Measurements from ENCODE around the gene TTC9C.
"Not testable (repeated sequence)": the region's sequence is repeated elsewhere in the genome, so short reads cannot be mapped to it uniquely, and the experiment has no call there.

Gene TTC9C

DNA sequence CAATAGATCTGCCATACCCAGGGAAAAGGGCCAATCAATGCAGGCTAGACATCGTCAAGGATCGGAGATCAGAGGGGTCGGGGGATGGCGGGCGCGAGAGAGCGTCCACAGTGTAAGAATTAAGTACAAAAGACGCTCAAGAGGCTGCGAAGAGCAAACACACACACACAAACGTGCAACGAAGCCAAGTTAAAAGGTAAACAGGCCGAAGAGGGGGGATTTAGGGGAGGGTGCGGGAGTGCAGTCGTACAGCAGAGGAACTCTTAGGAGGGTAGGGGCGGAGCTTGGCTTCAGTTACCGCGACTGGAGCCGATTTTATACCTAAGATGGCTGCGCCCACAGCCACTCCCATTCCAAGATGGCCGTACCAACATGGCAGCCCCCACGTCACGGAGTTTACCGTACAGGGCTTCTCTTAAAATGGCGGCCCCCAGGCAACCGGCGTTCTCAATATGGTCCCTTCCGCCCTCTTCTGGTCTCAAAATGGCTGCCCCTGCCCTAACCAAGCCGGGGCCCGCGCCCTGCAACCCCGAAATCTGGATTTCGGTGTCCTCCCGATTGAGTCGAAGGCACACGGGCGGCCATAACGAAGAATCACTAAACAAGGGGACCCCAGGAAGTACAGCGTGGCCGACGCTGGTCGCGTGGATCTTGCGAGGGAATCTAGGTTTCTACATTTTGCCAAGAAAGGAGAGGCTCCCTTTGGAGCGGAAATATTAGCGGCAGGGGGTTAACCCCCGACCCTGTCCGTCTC lies 18.9 kb upstream of the TTC9C start:
- DNase-seq (ENCODE audit: low read depth in 2 of 2) = peak; percentile 94

DNA sequence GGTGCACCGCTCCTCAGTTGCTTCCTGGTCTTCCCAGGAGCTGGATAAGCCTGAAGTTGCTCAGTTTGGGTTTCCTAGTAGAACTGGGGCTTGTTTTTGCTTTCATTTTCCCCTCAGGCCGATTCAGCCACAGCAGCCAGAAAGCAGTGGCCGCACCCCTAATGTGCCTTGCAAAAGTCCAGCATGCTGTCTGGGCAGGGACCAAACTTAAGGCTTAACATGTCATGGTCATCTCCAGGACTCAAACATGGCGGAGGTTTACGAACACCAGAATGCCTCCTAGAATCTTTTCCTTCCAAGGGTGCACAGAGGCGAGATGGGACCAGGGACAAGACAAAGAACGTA lies 18.3 kb upstream of the TTC9C start:
- no peak for DNase-seq (ENCODE audit: low read depth in 2 of 2)

DNA sequence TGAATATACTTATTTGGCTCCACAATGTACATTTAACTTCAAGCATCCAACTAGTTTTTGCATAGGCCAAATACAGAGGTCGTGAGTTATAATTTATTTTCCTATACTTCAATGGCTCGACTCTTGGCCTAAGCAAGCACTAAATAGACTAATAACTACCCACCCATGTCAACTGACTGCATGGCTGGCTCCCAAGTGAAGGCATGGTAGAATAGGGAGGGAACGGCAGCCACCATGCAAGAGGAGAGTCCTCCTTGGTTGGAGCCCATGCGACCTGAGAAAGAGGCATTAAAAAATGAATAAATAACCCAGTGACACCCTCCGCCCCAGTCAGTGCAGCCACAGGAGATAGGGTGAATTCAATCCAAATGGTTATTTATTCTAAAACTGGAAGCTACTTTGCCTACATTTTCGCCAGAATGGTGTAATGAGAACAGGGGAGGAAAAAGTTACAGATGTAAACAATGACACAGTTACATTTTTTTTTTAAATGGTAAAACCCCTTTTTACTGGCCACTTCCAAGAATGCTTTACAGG lies 15.9 kb upstream of the TTC9C start:
- DNase-seq (ENCODE audit: low read depth in 2 of 2) = no peak

DNA sequence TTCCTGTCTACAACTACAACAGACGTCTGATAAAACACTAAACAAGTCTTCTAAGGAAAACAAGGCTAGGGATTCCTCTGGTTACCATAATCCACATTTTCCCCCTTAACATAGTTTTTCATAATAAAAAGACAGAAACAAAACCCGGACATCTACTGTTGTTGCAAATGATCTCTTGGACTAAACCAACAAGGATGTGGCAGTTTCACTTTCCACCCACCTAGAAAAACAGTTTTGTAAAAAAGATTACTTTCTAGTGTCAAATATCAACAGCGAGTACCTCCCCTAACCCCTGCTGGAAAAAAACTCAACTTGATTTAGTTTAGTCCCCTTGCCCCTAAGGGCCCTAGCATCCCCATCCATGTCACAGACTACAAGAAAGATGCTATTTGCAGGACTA lies 15.4 kb upstream of the TTC9C start:
- no peak for DNase-seq (ENCODE audit: low read depth in 2 of 2)

DNA sequence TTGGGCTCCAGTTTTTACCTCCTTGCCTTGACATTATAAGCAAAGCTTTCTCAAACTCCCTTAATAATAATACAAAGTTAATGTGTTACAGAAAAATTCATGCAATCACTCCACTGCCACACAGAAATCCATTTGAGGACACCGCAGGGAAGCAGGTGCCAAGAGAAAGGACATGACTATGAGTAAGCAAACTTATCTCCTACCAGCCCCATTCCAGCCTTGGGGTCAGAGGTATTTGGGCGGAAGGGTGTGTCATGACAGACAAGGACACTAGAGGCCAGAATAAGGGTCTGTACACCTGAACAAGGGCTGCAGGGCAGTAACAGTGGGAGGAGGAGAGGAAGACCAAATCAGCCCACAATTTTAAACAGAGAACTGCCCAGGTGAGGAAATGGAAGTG lies 14.9 kb upstream of the TTC9C start:
- no peak for DNase-seq (ENCODE audit: low read depth in 2 of 2)

DNA sequence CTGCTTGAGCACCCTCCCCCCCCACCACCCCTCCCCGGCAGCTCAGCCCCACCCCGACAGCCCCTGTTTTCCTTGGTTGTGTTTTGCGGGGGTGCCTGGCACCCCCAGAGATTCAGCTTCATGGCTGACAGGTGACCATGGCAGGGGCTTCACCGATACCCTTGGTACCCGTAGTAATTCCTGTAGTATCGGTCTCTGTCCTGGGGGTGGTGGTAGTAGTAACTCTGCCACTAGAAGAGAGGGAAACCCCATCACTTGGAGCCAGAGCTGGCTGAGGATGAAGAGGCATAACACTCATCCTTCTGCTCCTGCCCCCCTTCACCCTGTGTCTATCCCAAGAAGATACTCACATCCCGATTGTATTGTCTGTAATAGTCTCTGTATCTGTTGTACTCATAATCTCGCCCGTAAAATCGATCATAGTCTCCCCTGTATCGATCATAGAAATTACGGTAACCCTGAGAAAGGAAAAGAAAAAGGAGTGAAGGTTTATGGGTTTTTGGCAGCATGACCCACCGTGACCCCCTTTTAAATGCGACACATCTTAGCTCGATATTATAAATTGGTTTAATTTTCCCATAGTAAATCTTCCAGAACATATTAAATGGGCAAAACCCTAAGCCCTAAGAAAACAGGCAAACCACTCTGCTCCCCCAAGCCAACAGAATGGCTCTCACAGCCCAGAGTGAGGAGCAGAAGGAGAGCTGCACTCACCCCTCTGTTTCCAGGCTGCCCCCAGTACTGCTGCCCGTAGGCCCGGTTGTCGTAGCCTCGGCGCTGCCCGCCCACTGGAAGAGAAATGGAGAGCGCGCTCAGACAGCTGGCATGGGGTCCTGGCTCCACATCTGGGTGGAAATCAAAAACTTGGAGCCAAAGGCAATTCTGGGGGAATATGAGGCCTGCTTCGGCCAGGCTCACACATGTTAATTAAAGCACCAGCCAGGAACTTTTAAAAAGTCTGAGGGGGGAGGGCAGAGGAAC lies 12.8 kb upstream of the TTC9C start:
- no peak for DNase-seq (ENCODE audit: low read depth in 2 of 2)

DNA sequence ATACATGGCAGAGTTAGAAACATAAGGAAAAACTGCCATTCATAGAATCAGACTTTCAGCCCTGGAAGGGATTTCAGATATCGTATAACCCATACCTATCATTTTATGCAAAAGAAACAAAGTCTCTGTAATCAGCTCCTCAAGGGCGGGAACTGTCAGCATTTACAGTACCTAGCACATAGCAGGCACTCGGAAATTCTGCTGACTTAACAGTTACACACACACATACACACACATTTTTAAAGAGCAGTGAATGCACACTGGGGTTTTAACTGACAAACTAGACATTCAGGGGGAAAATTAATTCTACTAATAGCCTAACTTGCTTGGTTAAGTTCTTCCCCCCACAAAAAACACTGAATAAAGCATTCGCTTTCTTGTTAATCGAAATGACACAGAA lies 12.1 kb upstream of the TTC9C start:
- DNase-seq (ENCODE audit: low read depth in 2 of 2) = no peak

DNA sequence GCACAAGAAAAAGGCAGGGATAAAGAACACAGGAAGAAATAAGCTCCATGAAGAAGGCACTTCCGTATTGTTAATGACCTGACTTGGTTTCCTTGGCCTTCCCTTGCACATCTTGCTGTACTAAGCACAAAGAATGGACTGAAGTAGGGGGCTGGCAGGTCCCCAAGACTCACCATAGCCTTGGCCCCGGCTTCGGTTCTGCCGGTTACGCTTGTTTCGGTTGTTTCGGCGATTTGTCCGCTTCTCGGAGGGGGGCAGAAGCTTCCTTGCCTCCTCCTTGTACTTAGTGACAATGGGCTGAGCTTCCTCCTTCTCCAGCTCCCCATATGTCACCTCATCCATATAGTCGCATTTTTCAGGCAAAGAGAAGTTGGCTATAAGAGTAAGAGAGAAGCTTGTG lies 11.5 kb upstream of the TTC9C start:
- no peak for DNase-seq (ENCODE audit: low read depth in 2 of 2)

DNA sequence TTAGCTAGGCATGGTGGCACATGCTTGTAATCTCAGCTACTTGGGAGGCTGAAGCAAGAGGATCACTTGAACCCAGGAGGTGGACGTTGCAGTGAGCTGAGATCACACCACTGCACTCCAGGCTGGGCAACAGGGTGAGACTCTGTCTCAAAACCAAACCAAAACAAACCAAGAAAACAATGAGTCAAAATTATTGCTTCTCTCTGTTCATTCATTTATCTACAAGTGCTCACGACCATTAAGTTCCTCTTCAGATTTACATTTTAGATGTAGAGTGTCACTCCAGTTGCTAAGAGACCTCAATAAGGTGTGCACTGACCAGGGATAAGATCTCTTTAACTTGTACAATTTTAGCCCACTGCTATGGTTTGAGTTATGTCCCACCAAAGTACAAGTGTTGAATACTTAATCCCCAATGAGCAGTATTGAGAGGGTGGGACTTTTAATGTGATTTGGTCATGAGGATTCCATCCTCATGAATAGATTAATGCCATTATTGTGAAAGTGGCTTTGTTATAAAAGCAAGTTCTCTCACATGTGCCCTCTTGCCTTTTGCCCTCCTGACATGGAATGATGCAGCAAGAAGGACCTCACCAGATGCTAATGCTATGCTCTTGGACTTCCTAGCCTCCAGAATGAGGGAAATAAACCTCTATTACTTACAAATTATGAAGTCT lies 8.8 kb upstream of the TTC9C start:
- DNase-seq (ENCODE audit: low read depth in 2 of 2) = no peak

DNA sequence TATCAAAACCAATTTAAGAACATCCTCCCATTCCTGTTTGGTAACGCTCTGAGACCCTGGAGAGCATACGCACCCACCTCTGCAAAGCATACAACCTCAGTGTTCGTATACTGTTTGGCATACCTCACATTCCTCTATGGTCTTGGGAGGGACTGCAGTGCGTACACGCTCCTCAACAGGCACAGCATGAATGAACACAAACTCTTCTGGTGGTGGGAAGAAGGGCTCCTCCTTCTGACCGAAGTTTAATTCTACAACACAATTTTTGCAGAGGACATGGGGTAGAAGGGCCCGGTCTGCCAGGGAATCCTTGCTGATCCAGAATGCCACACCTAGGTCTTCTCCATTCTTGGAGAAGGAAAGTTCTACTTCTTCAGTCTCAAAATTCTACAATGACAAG lies 6.3 kb upstream of the TTC9C start:
- DNase-seq (ENCODE audit: low read depth in 2 of 2) = no peak

DNA sequence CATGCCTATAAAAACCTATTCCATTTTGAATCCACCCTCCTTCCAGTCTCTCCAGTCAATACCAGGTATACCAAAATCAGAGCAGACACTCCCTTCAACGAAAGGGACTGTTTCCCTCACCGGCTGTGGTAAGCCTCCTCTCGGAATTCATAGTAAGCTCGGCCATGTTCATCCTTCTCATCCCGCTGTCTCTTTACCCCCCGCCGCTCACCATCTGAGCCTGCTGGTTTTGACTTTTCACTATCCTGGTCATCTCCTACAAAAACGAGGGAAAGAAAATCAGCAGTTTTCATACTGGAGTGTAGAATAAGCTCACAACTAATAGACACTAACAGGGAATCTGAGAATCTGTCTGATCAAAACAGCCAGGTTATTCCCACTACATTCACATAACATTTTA lies 4.1 kb upstream of the TTC9C start:
- DNase-seq (ENCODE audit: low read depth in 2 of 2) = no peak

DNA sequence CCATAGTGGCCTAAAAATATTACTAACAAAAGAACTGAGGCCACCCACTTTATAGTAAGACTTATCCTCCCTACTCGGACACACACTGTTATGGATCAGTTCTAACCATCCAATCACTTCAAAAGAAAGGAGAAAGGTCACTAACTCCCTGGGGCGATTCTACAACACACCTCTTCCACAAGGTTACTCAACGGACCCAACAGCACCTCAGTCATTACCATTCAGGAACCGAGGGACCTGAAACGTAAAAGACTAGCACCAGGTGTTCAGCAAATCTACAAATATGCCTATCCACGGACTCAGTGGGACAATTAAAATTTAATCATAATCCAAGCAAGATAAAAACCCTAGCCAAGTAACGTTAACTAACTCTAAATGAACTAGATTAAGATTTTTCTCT lies 2.6 kb upstream of the TTC9C start:
- DNase-seq (ENCODE audit: low read depth in 2 of 2) = no peak

DNA sequence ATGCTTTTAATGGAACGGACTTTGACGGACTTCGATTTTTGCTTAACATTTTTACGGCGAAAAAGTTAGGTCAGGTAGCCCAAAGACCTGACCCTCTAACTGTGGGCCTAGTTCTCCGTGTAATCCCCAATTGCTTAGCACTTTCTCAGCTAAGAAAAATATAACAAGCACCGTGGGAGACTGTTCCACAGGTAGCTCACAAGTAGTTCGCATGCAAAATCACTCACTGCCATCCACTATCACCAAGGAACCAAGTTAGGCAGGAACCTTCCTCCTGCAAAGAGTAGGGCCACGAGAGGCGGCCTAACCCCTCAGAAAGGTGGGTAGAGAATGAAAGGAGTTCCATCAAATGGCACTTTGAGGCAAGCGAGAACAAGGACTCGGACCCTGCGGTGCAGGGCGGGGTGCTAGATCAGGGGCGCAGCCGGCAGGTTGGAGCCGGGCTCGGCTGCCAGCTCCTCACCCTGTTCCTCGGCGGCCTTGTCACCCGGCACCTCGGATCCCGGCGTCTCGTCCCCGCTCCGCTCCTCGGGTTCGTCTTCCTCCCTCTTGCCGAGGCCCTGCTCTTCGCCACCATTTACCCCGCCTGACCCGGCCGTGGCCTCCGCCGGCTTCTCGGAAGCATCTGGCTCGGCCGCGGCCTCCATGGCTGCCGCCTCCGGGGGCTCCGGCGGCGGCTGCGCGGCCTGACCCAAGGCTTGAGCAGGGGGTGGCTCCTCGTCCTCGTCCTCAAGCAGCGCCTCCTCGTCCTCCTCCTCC lies 2.0 kb upstream of the TTC9C start:
- no peak for DNase-seq (ENCODE audit: low read depth in 2 of 2)

DNA sequence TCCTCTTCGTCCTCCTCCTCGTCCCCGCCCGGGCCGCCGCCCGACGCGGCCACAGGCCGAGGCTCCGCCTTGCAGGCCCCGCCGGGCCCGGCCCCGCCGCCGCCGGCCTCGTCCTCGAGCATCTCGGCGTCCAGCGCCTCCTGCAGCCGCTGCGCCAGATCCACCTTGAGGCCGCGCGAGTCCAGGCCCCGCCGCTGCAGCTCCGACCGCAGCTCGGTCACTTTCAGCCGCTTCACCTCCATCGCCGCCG lies 1.4 kb upstream of the TTC9C start:
- no peak for DNase-seq (ENCODE audit: low read depth in 2 of 2)

DNA sequence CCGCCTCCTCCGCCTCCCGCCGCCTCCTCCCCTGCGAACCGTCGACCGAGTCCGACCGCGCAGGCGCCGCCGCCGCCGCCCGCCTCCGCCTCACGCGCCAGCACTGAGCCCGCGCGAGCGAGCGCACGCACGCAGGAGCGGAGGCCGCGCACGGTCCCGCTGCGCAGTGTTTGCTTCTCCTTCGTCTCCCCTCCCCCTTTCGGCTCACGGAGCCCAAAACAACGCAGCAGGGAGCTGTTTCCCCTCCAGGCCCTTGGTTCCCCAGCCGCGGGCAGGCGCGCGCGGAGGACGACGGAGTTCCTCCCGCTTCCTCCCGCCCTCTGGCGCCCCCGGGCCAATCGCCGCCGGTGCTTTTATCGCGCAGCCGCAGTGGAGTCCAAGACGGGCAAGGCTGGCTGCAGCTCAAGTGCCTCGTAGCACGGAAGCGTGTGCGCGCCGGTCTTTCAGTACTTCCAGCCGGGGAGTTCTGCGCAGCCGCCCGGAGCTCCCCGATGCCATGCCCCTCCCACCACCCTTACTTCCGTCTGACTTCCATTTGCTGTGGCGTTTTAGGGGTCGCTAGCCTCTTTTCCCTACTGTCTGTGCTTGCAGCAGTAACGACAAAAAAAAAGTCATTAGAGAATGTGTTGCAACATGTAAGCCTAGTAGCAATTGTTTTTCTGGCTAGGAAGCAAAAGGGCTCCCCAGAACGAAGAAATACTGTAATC lies 968 bp upstream of the TTC9C start, which contains the start of gene HNRNPUL2:
Gene HNRNPUL2, minus strand, starts transcription at position 293 of the 707 bp plus-strand sequence. CDS start 301 bp downstream, outside the sequence.
- DNase-seq (ENCODE audit: low read depth in 2 of 2) = peak; percentile 97 to 98

DNA sequence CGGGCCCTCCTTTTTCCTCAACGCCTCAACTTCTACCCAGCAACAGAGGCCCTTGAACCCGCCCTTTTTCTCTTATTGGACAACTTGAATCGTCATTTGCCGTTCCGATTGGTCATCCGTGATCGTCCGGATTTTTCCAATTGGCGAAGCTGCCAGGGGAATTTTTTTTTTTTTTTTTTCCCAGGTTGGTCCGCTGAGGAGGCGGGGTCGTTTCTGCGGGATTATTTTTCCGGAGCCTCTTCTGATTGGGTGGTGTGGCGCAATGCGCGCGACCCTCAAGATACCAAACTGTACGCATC lies 465 bp upstream of the TTC9C start:
- peak; percentile 78 to 80 for DNase-seq (ENCODE audit: low read depth in 2 of 2)

DNA sequence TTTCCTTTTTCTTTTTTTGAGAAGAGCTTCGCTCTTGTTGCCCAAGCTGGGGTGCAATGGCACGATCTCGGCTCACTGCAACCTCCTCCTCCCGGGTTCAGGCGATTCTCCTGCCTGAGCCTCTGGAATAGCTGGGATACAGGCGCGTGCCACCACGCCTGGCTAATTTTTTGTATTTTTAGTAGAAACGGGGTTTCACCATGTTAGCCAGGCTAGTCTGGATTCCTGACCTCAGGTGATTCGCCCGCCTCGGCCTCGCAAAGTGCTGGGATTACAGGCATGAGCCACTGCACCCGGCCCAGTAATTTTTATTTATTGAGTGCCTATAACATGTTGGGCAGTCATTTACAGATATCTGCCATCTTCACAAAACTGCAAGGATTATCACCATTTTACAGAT lies 1.8 kb downstream of the TTC9C start:
- DNase-seq (ENCODE audit: low read depth in 2 of 2) = not testable (repeated sequence)

DNA sequence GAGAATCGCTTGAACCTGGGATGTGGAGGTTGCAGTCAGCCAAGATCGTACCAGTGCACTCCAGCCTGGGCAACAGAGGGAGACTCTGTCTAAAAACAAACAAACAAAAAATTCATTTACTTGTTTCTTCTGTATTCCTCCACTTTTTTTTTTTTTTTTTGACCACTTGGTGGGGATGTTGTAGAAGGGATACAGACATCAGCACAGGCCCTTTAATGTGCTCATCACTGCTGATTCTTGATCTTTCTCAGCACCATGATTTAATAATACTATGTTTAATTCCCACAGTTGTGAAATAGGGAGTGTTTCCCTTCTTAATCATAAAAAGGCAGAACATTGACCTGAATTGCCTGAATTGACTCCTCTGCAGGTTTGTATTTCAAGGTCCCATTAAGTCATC lies 4.5 kb downstream of the TTC9C start:
- DNase-seq (ENCODE audit: low read depth in 2 of 2) = no peak

DNA sequence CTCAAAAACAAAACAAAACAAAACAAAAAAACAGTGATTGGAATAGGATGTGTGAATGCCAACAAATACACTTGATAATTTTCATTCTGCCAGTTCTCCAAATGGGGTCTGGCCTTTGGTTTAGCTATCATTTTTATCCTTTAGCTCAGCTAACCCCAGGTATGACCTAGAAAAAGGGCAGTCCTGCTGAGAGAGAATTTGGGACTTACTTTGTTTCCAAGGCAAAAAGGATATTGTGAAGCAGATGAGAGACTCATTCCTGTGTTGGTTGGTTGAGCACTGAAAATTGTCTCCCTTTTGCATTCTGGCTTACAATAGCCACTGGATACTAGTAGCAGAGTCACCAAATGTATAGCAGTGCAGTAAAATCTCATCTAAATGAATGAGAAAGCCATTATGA lies 8.9 kb downstream of the TTC9C start:
- no peak for DNase-seq (ENCODE audit: low read depth in 2 of 2)

DNA sequence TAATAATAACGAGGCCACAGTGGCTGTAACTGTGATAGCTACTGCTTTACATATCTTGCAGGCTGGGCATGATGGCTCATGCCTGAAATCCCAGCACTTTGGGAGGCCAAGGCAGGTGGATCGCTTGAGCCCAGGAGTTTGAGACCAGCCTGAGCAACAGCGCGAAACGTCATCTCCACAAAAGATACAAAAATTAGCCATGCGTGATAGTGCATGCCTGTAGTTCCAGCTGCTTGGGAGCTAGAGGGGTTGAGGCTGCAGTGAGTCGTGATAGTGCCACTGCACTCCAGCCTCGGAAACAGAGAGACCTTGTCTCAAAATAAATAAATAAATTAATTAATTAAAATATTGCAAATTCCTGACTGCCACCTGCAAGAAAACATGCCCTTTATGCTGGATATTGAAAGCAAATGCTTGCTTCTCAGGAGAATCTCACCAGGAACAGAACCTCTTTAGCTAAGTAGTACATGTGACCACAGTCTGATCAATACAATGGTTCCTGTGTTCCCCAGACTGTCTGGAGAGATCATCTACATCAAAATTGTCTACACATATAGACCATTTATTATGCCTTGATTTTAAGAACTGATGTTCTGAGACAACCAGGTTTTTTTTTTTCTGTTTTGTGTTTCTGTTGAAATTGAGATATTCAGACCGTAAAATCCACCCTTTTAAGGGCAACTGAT lies 19.3 kb downstream of the TTC9C start:
- no peak for DNase-seq (ENCODE audit: low read depth in 2 of 2)

DNA sequence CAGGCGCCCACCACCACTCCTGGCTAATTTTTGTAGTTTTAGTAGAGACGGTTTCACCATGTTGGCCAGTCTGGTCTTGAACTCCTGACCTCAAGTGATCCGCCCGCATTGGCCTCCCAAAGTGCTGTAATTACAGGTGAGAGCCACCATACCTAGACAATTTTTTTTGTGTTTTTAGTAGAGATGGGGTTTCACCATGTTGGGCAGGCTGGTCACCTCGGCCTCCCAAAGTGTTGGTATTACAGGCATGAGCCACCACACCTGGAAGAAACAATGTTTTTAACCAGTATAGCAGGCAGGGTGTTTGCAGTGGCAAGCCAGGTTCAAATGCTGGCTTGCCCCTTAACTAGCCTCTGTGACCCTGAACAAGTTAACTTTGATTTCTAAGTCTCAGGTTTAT lies 21.6 kb downstream of the TTC9C start:
- DNase-seq (ENCODE audit: low read depth in 2 of 2) = not testable (repeated sequence)
